Measurements from ENCODE around the gene GPER1. TPM values are rescaled to one million over a fixed set of nuclear protein-coding genes. Genes with fewer than 3 reads are reported as not detected.

GPER1 gene
- total RNA-seq, 2 experiments from 2014 or later = 34.9 to 75.9 TPM

DNA sequence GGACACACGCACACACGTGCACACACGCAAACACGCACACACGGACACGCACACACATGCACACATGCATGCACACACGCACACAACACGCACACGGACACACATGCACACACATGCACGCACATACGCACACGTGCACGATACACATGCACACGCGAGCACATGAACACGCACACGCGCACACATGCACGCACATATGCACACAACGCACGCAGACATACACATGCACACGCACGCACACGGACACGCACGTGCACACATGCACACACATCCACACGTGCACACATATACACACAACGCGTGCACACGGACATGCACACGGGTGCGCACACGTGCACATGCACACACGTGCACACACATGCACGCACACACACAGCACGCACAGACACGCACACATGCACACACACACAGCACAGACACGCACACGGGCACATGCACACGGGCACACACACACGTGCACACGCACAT lies 17.3 kb upstream of the GPER1 start:
- peaks cover 25% of the 10 kb centered on the region for H3K4me1 ChIP-seq (ENCODE audit: insufficient read depth, low read length, poor library complexity, severe bottlenecking)
- H3K36me3 ChIP-seq (ENCODE audit: insufficient read depth, low read length) = no peaks in the 10 kb centered on the region
- no peak overlapping the region for H3K4me3 ChIP-seq (ENCODE audit: low read depth, low read length, poor library complexity, severe bottlenecking)
- BruUV-seq (replicated peaks) = no TSS peak
- no peak for TF ChIP-seq EZH2phosphoT487 (IDR thresholded peaks at IDR 0.05; ENCODE audit: borderline replicate concordance, low read depth, low read length)
- TF ChIP-seq CTCF (conservative IDR thresholded peaks at IDR 0.05; ENCODE audit: low read length) = no peak
- no peaks in the 10 kb centered on the region for H4K20me1 ChIP-seq (ENCODE audit: insufficient read depth, low read length)
- ChIA-PET POLR2A (interaction anchor here (1.5 kb wide), 1 partner anchor 15 kb away, joined by 6 read pairs; no protein-coding TSS in a partner anchor), CTCF (ENCODE audit: unreplicated experiment) (no interaction called here)
- H3K4me2 ChIP-seq (ENCODE audit: low read length) = peak overlapping the region; percentile 26; the same call in 1 of the 2 replicates
- no peaks in the 10 kb centered on the region for H3K9me2 ChIP-seq (ENCODE audit: insufficient read depth, low read length)
- H3K27ac ChIP-seq (ENCODE audit: low read depth, low read length, poor library complexity, severe bottlenecking) = peak overlapping the region; percentile 71
- H3K9me3 ChIP-seq (ENCODE audit: low read length) = no peaks in the 10 kb centered on the region
- no peak for DNase-seq (ENCODE audit: low spot score)
- H3K79me2 ChIP-seq (ENCODE audit: insufficient read depth, low read depth, low read length) = no peaks in the 10 kb centered on the region
- intact Hi-C loops (cut with micrococcal nuclease; ENCODE audit: unreplicated experiment) = loop anchor here (1.0 to 5.0 kb wide), 2 partner anchors 16 to 82 kb away; no protein-coding TSS in a partner anchor
- H2AFZ ChIP-seq (ENCODE audit: low read length) = no peak overlapping the region

- no peak overlapping the region for H2AFZ ChIP-seq (ENCODE audit: low read length)
- TF ChIP-seq EZH2phosphoT487 (IDR thresholded peaks at IDR 0.05; ENCODE audit: borderline replicate concordance, low read depth, low read length) = no peak
- no peak for TF ChIP-seq CTCF (conservative IDR thresholded peaks at IDR 0.05; ENCODE audit: low read length)
- ChIA-PET POLR2A (interaction anchor here (1.5 kb wide), 1 partner anchor 14 kb away, joined by 6 read pairs; no protein-coding TSS in a partner anchor), CTCF (ENCODE audit: unreplicated experiment) (no interaction called here)
- H3K4me1 ChIP-seq (ENCODE audit: insufficient read depth, low read length, poor library complexity, severe bottlenecking) = peaks cover 19% of the 10 kb centered on the region
- H3K36me3 ChIP-seq (ENCODE audit: insufficient read depth, low read length) = no peaks in the 10 kb centered on the region
- no peak overlapping the region for H3K4me3 ChIP-seq (ENCODE audit: low read depth, low read length, poor library complexity, severe bottlenecking)
- peak overlapping the region; percentile 71 for H3K27ac ChIP-seq (ENCODE audit: low read depth, low read length, poor library complexity, severe bottlenecking)
- peak overlapping the region; percentile 26; the same call in 1 of the 2 replicates for H3K4me2 ChIP-seq (ENCODE audit: low read length)
- H3K9me3 ChIP-seq (ENCODE audit: low read length) = no peaks in the 10 kb centered on the region
- no peaks in the 10 kb centered on the region for H3K9me2 ChIP-seq (ENCODE audit: insufficient read depth, low read length)
- H3K79me2 ChIP-seq (ENCODE audit: insufficient read depth, low read depth, low read length) = no peaks in the 10 kb centered on the region
- no peaks in the 10 kb centered on the region for H4K20me1 ChIP-seq (ENCODE audit: insufficient read depth, low read length)
- BruUV-seq (replicated peaks) = no TSS peak
- DNase-seq (ENCODE audit: low spot score) = no peak
- intact Hi-C loops (cut with micrococcal nuclease; ENCODE audit: unreplicated experiment) = loop anchor here (1.0 to 5.0 kb wide), 2 partner anchors 15 to 81 kb away; no protein-coding TSS in a partner anchor
Observed at GRCh38 chr7:1071731-1072254, 16.1 kb upstream of the GPER1 start.

Data from OCI-LY7 (cell line).